HG02763 (cell line): ENCODE results near the gene AGAP1.

Experiments
- ATAC-seq: cut with Tn5 transposase; IDR thresholded peaks from one replicate; pipeline ENCODE4 v1.9.1; 2021; ENCODE audit warnings: mild to moderate bottlenecking, moderate library complexity; ENCODE audit not compliant: unreplicated experiment

AGAP1 gene

DNA sequence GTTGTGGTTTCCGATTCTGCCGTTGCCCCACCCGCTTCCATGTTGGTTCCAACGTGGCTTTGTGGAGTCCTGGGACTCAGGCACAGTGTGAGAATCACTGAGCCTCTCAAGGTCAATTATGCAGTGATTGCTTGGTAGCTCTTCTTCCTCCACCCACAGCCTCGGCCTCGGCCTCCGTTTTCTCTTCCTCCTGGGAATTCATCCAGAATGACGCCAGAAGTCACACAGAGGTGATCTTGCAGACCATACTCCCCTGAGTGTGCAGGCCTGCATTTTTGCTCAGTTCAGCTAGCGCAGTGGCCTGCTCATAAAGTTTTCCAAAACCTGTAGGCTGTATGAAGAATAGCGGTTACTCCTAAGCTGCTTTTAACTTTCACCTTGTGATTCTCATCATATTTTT, 401.0 kb downstream of the AGAP1 start:
- ATAC-seq, result no peak

DNA sequence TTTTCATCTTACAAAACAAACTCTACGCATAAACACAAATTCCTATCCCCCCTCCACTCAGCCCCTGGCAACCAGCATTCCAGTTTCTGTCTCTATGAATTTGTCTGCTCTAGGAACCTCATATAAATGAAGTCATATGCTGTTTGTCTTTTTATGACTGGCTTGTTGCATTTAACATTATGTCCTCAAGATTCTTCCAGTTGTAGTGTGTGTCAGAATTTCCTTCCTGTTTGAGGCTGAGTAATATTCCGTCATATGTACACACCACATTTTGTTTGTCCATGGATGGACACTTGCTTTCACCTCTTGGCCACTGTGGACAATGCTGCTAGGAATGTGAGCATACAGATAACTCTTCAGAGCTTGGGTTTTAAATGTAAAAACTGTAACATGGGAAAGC, 402.2 kb downstream of the AGAP1 start:
- no peak for ATAC-seq

DNA sequence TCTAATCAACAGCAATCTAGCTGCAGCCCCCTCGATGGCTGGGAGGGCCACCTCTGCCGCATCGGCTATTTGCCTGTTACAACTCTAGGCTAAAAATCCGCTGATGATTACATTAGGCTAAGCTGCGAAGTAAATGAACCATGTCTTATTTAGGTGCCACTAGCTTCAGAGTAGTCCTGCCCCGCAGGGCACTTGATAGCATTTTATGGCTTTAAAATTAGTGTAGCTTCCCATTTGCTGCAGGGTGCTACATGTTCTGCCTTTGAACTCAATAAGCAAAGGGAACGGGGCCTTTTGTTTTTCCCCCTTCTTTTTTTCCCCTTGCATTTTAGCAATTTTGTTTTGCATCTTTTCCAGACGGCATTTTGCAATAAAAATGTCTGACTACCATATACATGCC, 404.1 kb downstream of the AGAP1 start:
- ATAC-seq, result no peak

DNA sequence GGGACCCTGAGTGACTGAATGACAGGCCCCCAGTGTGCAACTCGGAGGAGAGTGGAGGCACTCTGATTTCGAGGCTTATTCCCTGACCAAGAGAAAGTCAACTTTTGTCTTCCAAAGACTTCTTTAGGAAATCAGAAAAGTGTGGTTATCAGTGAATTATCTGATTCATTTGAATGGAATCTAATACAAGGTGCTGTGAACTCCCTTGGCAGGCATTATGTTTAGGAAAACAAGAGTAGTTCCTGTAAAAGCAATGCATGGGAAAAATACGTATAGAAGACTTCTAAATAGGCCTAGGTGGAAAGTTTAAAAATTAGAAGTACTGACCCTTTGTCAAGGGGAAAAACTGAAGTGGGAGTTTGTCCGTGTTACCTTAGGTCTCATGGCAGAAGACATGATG, 404.9 kb downstream of the AGAP1 start:
- ATAC-seq, result no peak

DNA sequence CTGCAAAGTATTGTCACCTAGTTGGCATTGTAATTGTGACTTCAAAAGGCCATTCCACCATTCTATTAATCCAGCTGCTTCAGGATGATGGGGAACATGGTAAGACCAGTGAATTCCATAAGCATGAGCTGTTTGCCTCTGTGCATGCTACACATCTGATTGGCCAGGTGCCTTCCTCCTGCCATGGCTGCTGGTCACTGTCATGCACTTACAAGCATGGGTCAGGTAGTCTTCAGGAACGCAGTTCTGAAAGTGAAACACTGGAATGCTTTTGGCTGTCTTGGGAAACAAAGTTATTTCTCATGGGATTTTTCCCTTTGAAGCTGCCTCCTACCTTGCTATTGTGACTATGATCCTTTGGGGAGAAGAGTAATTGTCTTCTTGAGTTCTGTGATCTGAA, 406.8 kb downstream of the AGAP1 start:
- ATAC-seq, result no peak

DNA sequence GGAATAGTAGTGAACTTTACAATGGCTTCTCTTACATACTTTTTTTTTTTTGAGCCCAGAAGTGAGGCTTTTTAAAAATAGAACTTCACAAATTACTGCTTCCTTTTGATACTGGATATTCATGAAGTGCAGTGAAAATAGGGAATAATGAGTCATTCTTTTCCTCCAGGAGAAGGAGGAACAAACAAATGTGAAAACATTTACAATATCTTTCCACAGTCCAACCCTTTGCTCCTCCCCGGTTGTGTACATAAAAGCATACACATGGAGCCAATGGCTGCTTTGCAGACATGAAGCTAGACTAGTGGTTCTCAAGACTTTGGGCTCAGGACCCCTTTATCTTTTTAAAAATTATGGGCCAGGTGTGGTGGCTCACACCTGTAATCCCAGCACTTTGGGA, 407.4 kb downstream of the AGAP1 start:
- ATAC-seq, result no peak

DNA sequence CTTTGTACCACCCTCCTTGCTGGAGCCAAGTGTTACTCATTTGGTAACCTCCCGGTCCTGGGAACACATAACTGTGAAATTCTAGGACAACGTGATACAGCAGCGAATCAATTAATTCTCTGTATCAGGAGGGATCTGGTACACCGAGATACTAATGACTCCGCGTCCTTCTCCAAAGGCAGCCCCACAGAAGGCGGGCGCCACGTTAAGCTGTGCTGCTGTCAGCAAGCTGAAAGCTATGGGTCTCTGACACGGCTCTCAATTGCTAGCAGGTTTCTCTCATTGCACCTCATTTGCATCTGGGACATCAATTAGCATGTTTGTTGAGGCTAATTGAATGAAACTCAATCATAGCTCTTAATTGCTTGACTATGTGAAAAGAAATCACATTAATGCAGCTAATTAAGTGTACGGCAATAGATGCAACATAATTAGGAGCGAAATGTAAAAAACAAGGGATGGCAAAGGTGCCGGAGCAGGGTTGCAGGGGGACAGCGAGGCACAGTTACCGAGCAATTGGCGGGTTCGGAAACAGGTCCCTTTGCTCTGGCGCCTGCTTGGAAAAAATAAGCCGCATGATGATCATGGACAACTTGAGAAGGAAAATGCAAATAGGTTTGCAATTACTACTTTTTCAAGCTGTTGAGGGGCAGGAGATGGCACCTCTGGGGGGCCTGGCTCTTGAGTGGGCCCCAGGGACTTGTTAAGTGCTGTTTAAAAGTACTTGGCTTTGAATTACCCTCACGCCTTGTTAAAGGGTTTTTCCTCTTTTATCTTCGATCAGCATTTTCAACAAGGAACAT, 410.1 kb downstream of the AGAP1 start:
- ATAC-seq, result no peak

DNA sequence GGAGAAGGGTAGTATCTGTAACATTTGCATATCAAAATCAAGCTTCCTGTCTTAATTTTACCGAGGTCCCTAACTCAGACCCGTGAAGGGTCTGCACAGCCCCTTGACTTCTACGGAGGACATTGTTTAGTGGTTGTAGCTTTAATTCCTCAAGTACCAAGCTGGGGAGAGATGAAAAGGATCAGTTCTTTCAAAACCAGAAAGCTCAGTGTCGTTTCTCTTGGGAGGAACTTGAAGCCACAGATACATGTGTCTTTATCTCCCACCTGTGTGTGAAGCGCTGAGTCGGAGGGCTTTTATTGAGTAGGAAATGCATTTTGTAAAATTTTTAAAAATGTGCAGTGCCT, 410.7 kb downstream of the AGAP1 start:
- ATAC-seq, result no peak

DNA sequence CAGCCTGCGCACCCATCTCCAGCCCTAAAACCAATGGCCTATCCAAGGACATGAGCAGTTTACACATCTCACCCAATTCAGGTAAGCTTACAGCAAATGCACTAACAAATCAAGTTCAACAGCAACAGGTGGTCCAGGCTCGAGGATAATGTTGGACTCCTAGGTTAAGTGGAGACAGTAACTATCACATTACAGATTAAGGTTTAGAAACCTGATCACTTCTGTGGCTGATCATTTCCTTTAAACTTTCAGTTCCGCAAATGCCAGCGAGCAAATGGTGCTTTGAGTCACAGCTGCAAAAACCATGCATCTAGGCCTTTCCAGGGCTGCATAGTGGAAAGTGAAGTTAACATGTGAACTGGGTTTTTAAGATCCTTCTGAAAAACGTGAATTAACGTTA, 415.0 kb downstream of the AGAP1 start:
- ATAC-seq, result no peak

DNA sequence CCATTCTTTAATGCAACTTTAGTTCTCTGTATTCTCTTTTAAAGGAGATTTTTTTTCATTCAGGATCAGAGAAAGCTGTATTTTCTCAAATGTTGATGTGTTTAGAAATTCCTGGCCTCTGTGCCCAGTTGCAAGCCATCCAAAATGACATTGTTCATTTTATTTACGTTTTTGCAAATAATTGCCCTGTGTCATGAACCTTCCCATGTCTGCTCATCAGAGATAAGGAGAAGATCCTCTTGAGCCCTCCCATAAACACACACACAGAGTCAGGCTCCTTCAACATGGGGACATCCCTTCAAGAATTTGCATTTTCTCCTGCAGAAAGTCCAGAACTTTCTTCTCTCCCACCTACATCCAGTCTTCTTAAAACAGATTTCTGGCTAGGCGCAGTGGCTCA, 415.5 kb downstream of the AGAP1 start:
- no peak for ATAC-seq

DNA sequence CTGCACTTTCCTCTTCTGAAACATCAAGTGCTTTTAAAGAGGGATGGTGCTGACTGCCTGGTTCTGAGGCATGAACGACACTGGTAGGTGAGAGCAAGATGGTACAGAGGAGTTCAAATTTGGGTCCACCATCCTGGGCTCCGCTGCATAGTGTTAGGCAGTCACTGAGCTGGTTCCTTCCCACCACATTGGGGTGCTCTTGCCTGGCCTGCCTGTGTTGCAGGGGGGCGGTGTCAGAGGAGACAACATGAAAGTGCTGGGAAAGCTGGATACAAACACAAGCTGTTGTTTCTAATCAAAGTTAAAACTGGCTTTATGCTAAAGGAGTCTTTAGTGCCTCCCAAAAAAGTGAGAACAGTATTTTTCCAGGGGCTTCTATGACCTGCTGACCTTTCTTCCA, 416.2 kb downstream of the AGAP1 start:
- ATAC-seq, result no peak

DNA sequence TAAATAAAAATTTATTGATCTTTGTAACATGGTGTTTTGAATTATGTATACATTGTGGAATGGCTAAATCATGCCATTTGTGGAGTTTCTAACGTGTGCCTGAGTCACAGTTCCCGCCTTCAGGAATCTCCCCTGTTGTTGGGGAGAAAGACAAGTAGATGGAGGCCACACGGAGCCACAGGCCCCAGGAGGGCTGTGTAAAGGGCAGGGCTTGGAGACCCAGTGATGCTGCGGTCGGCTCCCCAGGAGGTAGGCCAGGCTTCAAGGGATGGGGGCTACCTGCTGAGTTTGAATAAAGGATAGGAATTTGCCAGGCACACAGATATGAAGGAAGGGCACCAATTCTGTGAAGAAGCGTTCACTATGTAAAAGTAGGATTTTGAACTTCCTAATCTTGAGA, 417.3 kb downstream of the AGAP1 start:
- no peak for ATAC-seq

DNA sequence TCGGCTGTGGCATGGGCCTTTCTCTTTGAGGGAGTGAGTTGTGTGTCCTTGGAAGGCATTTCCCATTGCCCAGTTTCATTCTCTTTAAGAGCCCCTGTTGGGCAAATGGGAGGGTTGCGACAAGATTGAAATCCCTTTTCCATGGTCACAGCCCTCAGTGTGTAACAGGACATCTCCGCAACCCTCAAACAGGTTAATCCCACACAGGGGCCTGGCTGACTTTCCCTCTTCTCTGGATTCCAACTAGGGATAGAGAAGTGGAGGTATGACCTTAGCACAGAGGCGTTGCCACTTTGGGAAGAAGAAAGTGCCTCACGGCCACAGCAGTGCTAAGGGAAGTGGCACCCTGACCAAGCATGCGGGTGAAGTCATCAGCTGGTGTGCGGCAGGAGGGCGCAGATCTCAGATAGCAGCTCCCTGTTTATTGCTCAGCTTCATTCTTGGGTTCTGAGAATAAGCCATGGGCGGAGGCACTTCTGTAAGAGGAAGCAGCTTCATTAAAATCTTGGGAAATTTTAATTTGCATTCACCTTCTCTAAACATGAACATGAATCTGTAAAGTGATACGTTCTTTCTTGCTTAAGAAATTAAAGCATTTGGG, 417.9 kb downstream of the AGAP1 start:
- no peak for ATAC-seq

DNA sequence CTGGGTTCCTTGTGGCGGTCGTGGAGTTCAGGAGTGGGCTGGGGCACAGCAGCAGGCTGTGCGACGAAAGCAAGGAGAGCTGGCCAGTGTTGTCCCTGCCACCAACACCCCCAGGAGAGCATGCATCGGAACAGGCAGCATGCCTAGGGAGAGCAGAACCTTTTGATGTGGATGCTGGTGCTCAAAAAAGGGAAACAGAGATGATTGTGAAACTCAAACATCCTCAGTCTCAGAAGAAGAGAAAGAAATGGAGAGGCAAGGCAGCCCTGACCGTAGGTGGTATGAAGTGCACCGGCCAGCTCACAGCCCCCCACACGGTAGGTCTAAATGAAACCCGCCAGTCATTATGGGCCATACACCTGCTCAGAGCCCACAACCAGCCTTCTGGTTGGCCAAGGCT, 420.9 kb downstream of the AGAP1 start:
- ATAC-seq, result no peak

DNA sequence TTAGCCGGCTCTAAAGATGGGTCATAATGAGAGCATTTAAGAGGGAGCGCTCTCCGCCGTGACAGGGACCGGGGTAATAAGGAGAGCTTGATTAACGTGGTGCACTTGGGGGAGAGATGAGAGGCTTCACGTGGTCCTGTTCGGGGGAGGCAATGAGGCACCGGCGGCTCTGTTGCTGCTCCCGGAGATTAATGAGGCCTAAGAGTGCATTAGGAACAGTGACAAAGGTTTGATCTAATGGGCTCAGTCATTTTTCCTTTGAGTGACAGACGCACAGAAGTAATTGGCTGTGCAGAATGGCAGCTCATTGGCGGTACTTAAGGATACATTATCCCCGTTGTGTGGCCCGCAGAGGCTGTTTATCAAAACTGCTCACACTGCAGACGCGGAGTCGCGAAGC, 423.7 kb downstream of the AGAP1 start:
- ATAC-seq, result no peak

DNA sequence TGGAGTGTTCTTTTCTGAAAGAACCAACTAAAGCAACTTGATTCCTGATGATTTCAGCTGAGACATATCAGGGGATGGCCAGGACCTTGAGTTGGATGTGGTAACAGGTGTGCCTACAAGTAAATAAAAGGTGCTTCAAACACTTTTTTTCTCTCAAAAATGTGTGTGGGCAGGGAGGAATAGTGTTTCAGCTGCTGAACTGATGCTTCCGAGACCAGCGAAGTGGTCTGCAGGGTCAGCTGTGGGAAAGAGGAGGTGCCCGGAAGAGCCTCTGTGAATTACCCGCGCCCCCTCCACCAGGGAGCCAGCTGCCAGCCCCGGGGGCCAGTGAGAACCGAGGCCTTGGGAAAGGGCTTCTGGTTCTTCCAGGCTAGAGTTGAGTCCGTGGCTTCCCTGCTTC, 425.0 kb downstream of the AGAP1 start:
- ATAC-seq, result no peak

DNA sequence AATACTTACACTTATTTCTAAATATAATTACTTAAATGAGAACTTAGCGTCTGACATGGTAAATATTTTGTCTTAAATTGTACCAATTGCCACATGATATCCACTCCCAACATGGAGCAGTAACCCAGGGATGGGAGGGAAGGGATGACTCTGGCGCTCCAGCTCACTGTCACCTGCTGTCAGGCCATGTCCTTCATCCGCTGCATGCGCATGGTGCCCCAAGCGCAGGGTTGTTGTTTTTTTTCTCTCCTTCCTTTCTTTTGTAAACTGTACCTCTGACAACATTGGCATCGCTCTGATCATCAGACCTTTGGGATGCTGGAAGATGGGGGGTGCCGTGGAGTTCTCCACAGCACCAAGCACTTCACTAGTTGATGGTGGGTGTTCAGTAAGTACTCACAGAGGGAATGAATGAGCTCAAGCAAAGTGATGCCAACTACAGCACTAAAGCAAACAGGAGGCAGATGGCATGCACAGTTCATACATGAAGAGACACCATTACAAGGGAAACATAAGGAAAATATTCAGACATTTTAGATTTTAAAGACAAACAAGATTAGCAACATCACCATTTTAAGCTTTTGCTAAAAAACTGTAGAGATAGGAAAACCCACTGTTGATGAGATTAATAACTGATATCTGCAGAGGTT, 426.5 kb downstream of the AGAP1 start:
- ATAC-seq, result no peak

DNA sequence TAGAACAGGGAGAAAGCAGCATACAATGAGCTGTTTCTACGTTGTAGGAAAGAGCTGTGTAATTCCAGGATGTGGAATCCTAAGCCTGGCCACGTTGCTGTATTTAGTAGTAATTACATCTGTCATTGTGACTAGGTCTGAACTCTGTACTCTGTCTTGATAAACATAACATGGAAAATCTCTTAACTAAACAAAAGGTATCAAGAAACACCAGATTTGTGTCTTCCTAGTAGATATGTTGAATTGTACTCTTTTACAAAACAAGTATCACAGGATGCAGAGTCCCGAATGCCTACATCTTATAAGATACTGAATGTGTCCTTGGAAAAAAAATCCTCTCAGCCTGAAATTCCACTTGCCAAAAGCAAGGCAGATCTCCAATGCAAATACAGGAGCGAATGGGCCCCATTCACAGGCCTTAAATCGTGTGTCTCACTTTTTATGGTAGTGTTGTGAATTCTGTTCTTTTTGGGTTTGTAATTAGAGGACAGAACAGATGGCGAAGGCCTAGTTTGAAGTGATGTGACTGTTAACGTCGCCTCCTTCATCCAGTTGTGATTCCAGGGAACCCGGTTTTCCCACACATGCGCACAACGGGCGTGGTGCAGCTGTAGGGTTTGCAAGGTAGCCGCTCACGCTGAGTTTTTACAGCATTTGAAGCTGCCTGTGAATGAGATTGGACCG, 427.8 kb downstream of the AGAP1 start:
- ATAC-seq, result no peak

DNA sequence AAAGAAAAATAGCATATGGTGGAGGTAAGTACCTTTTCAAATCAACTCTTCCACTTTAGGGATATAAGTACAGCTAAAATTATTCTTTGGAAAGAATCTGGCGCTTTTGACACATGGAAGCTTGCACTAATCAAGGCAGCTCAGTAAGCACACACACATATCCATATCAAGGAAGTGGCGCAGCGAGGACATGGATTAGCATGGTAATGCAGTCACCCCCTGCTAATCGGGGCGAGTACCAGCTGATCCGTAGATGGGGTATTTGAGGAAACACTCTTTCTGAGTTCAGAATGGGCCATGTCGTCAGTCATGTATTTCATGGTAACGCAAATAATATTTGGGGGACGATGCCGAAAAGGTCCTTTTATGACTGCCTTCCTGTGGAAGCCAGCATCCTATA, 429.0 kb downstream of the AGAP1 start:
- ATAC-seq, result no peak

DNA sequence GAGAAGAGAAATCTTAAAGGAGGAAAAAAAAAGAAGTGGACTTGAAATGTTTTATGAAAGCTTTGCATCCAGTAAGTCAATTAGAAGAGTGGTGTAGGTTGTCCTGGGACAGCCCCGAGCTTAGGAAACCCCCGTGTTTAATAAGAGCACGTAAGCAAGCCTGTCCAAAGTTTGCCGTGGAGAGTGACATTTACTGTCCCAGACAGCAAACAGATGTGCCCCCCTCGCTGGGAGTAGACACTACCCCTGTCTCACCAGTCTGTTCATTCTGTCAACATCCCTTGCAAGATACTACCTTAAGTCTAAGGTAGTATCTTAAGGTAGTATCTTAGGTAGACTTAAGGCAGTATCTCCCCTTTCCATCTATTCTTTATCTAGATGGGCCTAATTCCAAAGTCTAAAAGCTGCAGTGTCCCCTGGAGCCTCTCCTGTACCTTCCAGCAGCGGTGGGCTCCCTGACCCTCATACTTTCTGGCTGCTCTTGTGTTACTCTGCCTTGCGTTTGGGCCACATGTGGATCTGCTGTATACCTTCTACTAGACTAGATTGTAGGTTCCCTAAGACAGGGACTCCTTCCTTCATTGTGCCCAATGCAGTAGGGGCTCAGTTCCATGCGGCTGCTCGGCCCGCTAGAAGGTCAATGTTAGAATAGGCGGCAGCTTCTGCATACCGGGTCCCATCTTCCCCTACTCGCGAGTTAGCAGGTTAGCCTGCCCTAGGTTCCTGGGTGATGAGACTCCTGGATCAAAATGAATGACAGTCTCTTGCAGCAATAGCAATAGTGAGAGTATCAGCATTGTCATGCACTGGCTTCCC, 430.2 kb downstream of the AGAP1 start:
- no peak for ATAC-seq

DNA sequence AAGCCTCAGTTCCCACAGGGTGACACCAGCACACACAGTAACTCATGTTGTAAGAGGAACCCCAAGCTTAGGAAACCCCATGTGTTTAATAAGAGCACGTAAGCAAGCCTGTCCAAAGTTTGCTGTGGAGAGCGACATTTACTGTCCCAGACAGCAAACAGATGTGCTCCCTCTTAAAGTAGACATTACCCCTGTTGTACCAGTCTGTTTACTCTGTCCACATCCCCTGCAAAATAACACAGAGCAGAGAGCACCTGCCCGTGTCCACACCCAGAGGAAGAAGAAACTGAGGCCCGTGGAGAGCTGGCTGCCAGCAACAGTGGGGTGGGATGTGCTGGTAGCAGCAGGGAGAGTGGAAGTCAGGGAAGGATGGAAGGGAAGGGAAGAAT, 430.8 kb downstream of the AGAP1 start:
- ATAC-seq, result no peak
